Stimulated activated naive CD4-positive, alpha-beta T cell treated with Interleukin-2 at 50 U/mL for 16 hours (primary cell): ENCODE results near the gene BARX2.

Experiments used
- DNase-seq: peaks from one replicate; lab custom pipeline; 2025; lab: John Stamatoyannopoulos, UW

Gene BARX2

GRCh38 chr11:129402206-129403171 is 26.8 kb downstream of the BARX2 start:
- DNase-seq = no peak

- DNase-seq = no peak
Measured at GRCh38 chr11:129404731-129405130, 29.1 kb downstream of the BARX2 start.

- DNase-seq = no peak
Measured at GRCh38 chr11:129408865-129409444, 33.3 kb downstream of the BARX2 start.

- DNase-seq = no peak
Measured at GRCh38 chr11:129410395-129410960, 34.8 kb downstream of the BARX2 start.

- DNase-seq = no peak
Measured at GRCh38 chr11:129412494-129412893, 36.8 kb downstream of the BARX2 start.

GRCh38 chr11:129414144-129414872 is 38.7 kb downstream of the BARX2 start:
- DNase-seq = no peak

- no peak for DNase-seq
Measured at GRCh38 chr11:129416080-129416820, 40.6 kb downstream of the BARX2 start.

GRCh38 chr11:129417458-129417857 is 41.8 kb downstream of the BARX2 start:
- no peak for DNase-seq

GRCh38 chr11:129418039-129418438 is 42.4 kb downstream of the BARX2 start:
- DNase-seq = no peak

GRCh38 chr11:129419386-129419785 is 43.7 kb downstream of the BARX2 start:
- no peak for DNase-seq

- no peak for DNase-seq
Measured at GRCh38 chr11:129423426-129423825, 47.8 kb downstream of the BARX2 start.

- DNase-seq = no peak
Measured at GRCh38 chr11:129425214-129425613, 49.6 kb downstream of the BARX2 start.

GRCh38 chr11:129426038-129426437 is 50.4 kb downstream of the BARX2 start:
- no peak for DNase-seq

GRCh38 chr11:129426776-129427175 is 51.1 kb downstream of the BARX2 start:
- no peak for DNase-seq

GRCh38 chr11:129427376-129427775 is 51.7 kb downstream of the BARX2 start:
- DNase-seq = no peak

- DNase-seq = no peak
Measured at GRCh38 chr11:129427816-129428406, 52.3 kb downstream of the BARX2 start.

- DNase-seq = no peak
Measured at GRCh38 chr11:129428557-129428956, 52.9 kb downstream of the BARX2 start.

- DNase-seq = no peak
Measured at GRCh38 chr11:129434641-129435498, 59.2 kb downstream of the BARX2 start.

GRCh38 chr11:129435499-129436245 is 60.0 kb downstream of the BARX2 start:
- DNase-seq = no peak

- DNase-seq = no peak
Measured at GRCh38 chr11:129436573-129436972, 60.9 kb downstream of the BARX2 start.
